PC-9 (cell line): ENCODE measurements around the gene MYCN. TPM values are rescaled to one million over a fixed set of nuclear protein-coding genes. Genes with fewer than 3 reads are reported as not detected.
"Not testable (repeated sequence)": the region's sequence is repeated elsewhere in the genome, so short reads cannot be mapped to it uniquely, and the experiment has no call there.

Experiments used
- BruUV-seq: library from RNA; stranded (reverse); fragments of 400-500 nt; replicated peaks from 2 replicates; lab custom pipeline; 2021; lab: Mats Ljungman, UMichigan
- CTCF ChIA-PET: fragments of 300-600 bp; sonication (Branson Sonifier 250); formaldehyde crosslinking; loops from one replicate; lab custom pipeline; 2022; ENCODE audit warnings: antibody characterized with exemption; lab: Charles Lee
- POLR2A ChIA-PET: fragments of 300-600 bp; sonication (Branson Sonifier 250); formaldehyde crosslinking; loops from one replicate; lab custom pipeline; 2022; ENCODE audit warnings: antibody characterized with exemption; ENCODE audit not compliant: unreplicated experiment; lab: Charles Lee
- DNase-seq, 2 experiments: peaks; one replicate each; pipeline versions ENCODE4 v3.0.0 to v3.0.0-alpha.2; 2015 to 2022; ENCODE audit warnings: mixed read lengths in 1 of 2
- H2AFZ ChIP-seq: fragments of 200-600 bp; sonication (generic); 2 replicates; pipeline ENCODE4 v1.8.1; 2017; ENCODE audit warnings: antibody characterized with exemption
- H3F3A ChIP-seq: fragments of 200-600 bp; sonication (generic); 2 replicates; pipeline ENCODE4 v1.8.1; 2017; ENCODE audit warnings: antibody characterized with exemption, mild to moderate bottlenecking, low read depth; ENCODE audit not compliant: insufficient read depth
- H3K27ac ChIP-seq: fragments of 200-600 bp; sonication (generic); 2 replicates; pipeline ENCODE4 v1.6.1; 2016; ENCODE audit warnings: mixed run types
- H3K27me3 ChIP-seq: fragments of 200-600 bp; sonication (generic); 2 replicates; pipeline ENCODE4 v1.6.1; 2016; ENCODE audit warnings: low read depth, mixed run types; ENCODE audit not compliant: insufficient read depth
- H3K36me3 ChIP-seq: fragments of 200-600 bp; sonication (generic); 2 replicates; pipeline ENCODE4 v1.6.1; 2016; ENCODE audit warnings: low read depth, mixed run types
- H3K4me1 ChIP-seq: fragments of 200-600 bp; sonication (generic); replicated peaks from 2 replicates; pipeline ENCODE4 v1.6.1; 2016; ENCODE audit warnings: mixed run types; ENCODE audit not compliant: insufficient read depth
- H3K4me2 ChIP-seq: fragments of 200-600 bp; sonication (generic); 2 replicates; pipeline ENCODE4 v1.6.1; 2017; ENCODE audit warnings: mixed run types
- H3K4me3 ChIP-seq: fragments of 200-600 bp; sonication (generic); 2 replicates; pipeline ENCODE4 v1.6.1; 2016; ENCODE audit warnings: mixed run types
- H3K79me2 ChIP-seq: fragments of 200-600 bp; sonication (generic); 2 replicates; pipeline ENCODE4 v1.6.1; 2017; ENCODE audit warnings: low read depth, mixed run types
- H3K9me2 ChIP-seq: fragments of 200-600 bp; sonication (generic); 2 replicates; pipeline ENCODE4 v1.8.1; 2017; ENCODE audit warnings: mild to moderate bottlenecking; ENCODE audit not compliant: insufficient read depth
- H3K9me3 ChIP-seq: fragments of 200-600 bp; sonication (generic); 2 replicates; pipeline ENCODE4 v1.8.1; 2016; ENCODE audit warnings: low read depth; ENCODE audit not compliant: insufficient read depth
- H4K20me1 ChIP-seq: fragments of 200-600 bp; sonication (generic); 2 replicates; pipeline ENCODE4 v1.8.1; 2017; ENCODE audit not compliant: insufficient read depth
- EZH2 ChIP-seq: fragments of 200-600 bp; sonication (generic); IDR thresholded peaks from 2 replicates; pipeline ENCODE4 v1.8.0; 2017; ENCODE audit warnings: antibody characterized with exemption, low read depth
- intact Hi-C: fragments of 100-400 bp; cut with micrococcal nuclease; formaldehyde crosslinking; loops from one replicate; pipeline ENCODE4 v1.10.0; 2022; ENCODE audit not compliant: unreplicated experiment
- total RNA-seq: library from RNA; stranded (reverse); gene quantifications from 2 replicates; pipeline ENCODE4 v1.2.3, GENCODE V29; 2021
- TF ChIP-seq, protein P1 (sequence below): fragments of 200-600 bp; sonication (generic); conservative IDR thresholded peaks from 2 replicates; pipeline ENCODE4 v1.6.1; 2017; ENCODE audit warnings: mixed run types, antibody characterized with exemption, mild to moderate bottlenecking, moderate library complexity

The MYCN gene
- total RNA-seq, 1 experiment from 2014 or later, result not detected

GRCh38 chr2:15963109-15963976 lies 23.0 kb downstream of the MYCN start:
- intact Hi-C loops, BruUV-seq: not testable (repeated sequence)

DNA sequence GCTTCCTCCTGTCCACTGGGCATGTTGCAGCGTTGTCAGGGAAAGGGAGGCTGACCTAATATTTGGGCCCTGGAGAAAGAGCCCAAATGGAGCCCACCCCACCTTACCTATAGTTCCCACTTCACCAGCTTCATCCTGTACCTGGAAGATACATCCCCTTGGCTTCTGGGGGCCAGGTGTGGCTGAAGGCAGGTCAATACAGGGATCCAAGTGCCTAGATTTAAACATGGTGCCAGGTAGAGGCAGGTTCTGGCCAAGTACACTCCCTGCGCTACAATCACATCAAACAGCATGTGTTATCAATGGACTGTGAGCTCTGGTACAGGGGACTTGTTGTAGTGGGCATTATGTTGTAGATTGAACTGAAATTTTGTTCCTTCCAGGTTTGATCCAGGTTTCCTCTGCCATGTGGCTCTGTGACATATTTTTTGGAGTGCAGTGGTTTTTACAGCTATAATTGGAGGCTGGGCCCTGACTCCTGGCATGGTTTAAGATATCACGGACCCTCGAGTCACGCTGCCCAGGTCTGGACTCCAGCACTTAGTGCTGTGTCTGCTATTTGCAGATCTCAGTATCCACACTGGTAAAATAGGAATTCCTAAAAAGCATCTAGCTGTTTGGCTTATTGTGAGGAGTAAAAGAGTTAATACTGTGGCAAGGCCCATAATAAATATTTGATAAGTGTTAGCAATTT lies 23.8 kb downstream of the MYCN start:
- peaks cover 37% of the 10 kb centered on the region for H3K27me3 ChIP-seq
- H3K9me2 ChIP-seq, result no peaks in the 10 kb centered on the region
- BruUV-seq, result no TSS peak
- no peaks in the 10 kb centered on the region for H3K79me2 ChIP-seq
- no peak for DNase-seq
- no peak for TF ChIP-seq EZH2
- TF ChIP-seq, protein P1, sequence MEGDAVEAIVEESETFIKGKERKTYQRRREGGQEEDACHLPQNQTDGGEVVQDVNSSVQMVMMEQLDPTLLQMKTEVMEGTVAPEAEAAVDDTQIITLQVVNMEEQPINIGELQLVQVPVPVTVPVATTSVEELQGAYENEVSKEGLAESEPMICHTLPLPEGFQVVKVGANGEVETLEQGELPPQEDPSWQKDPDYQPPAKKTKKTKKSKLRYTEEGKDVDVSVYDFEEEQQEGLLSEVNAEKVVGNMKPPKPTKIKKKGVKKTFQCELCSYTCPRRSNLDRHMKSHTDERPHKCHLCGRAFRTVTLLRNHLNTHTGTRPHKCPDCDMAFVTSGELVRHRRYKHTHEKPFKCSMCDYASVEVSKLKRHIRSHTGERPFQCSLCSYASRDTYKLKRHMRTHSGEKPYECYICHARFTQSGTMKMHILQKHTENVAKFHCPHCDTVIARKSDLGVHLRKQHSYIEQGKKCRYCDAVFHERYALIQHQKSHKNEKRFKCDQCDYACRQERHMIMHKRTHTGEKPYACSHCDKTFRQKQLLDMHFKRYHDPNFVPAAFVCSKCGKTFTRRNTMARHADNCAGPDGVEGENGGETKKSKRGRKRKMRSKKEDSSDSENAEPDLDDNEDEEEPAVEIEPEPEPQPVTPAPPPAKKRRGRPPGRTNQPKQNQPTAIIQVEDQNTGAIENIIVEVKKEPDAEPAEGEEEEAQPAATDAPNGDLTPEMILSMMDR, result no peak
- H4K20me1 ChIP-seq, result no peaks in the 10 kb centered on the region
- H3K9me3 ChIP-seq, result no peaks in the 10 kb centered on the region
- H3K4me1 ChIP-seq, result no peaks in the 10 kb centered on the region
- H3K4me3 ChIP-seq, result no peak overlapping the region
- no peaks in the 10 kb centered on the region for H3F3A ChIP-seq
- CTCF ChIA-PET, result no interaction called here
- intact Hi-C loops, result no loop called here
- H2AFZ ChIP-seq, result no peak overlapping the region
- H3K36me3 ChIP-seq, result no peaks in the 10 kb centered on the region
- H3K27ac ChIP-seq, result no peak overlapping the region
- no peak overlapping the region for H3K4me2 ChIP-seq
- POLR2A ChIA-PET, result no interaction called here

More at GRCh38 chr2:15963109-15963976, 23.0 kb downstream of the MYCN start:
- H3K27me3 ChIP-seq, result peaks cover 34% of the 10 kb centered on the region
- H3K4me1 ChIP-seq, H3K9me2 ChIP-seq, H2AFZ ChIP-seq, DNase-seq, H3K36me3 ChIP-seq, H4K20me1 ChIP-seq, CTCF ChIA-PET, H3K9me3 ChIP-seq, H3K4me2 ChIP-seq, POLR2A ChIA-PET, H3K4me3 ChIP-seq, H3K27ac ChIP-seq, H3K79me2 ChIP-seq, H3F3A ChIP-seq: not testable (repeated sequence)

DNA sequence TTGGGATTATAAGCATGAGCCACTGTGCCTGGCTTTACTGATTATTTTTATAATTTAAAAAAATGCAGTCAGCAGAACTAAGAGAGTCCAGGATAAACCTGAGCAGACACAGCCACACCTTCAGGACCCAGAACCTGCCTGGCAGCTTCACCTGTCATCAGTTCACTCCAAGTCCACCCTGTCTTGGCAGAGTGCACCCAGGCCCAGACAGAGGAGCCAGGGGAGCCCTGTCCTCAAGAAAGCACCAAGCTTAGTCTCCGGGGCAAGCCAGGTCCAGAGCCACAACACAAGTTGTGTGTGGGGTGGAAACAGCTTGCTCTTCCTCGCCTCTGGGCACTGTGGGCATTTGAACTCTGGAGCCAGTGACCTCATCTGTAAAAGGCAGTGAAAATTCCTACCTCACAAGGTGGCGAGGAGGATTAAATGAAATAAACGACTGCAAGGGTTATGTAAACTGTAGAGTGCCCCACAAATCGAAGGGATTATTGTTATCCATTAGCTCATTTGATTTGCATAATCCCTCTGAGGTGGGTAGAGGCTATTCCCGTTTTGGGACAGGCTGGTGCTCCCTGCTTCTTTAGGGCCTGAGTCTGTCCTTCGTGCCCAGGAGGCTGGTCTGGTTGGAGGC lies 24.7 kb downstream of the MYCN start:
- no peak overlapping the region for H3K27ac ChIP-seq
- H3K4me2 ChIP-seq, result no peak overlapping the region
- H3K36me3 ChIP-seq, result no peaks in the 10 kb centered on the region
- H3K4me1 ChIP-seq, result no peaks in the 10 kb centered on the region
- intact Hi-C loops, result no loop called here
- ChIA-PET CTCF (no interaction called here), POLR2A (no interaction called here)
- no peak overlapping the region for H2AFZ ChIP-seq
- BruUV-seq, result no TSS peak
- no peak for DNase-seq
- no peak for TF ChIP-seq EZH2
- TF ChIP-seq, protein P1, result no peak
- no peak overlapping the region for H3K4me3 ChIP-seq
- H3K79me2 ChIP-seq, result no peaks in the 10 kb centered on the region
- no peaks in the 10 kb centered on the region for H4K20me1 ChIP-seq
- H3K9me2 ChIP-seq, result no peaks in the 10 kb centered on the region
- no peaks in the 10 kb centered on the region for H3K9me3 ChIP-seq
- no peaks in the 10 kb centered on the region for H3F3A ChIP-seq
- H3K27me3 ChIP-seq, result peaks cover 44% of the 10 kb centered on the region
